Tibial nerve (tissue), 4 donors: ENCODE results near the gene ADO.

Experiments used
- CTCF ChIP-seq, 5 experiments: fragments of 200-600 bp in 3 of 5; fragments of 450-650 bp in 2 of 5; sonication (generic) in 3 of 5; IDR thresholded peaks; one replicate each; pipeline ENCODE4 v1.5.1; 2016 to 2019; ENCODE audit warnings: antibody characterized with exemption in 5 of 5, mild to moderate bottlenecking in 3 of 5, moderate library complexity in 2 of 5
- EP300 ChIP-seq, 2 donors: sonication (generic); formaldehyde crosslinking; IDR thresholded peaks; one replicate each; pipeline ENCODE4 v1.6.1; 2017; ENCODE audit warnings: antibody characterized with exemption in 2 of 2, mild to moderate bottlenecking in 1 of 2
- POLR2A ChIP-seq, 2 donors: fragments of 450-650 bp; IDR thresholded peaks; one replicate each; pipeline ENCODE4 v1.6.1; 2017; ENCODE audit warnings: antibody characterized with exemption in 2 of 2, mild to moderate bottlenecking in 2 of 2, moderate library complexity in 2 of 2

DNA sequence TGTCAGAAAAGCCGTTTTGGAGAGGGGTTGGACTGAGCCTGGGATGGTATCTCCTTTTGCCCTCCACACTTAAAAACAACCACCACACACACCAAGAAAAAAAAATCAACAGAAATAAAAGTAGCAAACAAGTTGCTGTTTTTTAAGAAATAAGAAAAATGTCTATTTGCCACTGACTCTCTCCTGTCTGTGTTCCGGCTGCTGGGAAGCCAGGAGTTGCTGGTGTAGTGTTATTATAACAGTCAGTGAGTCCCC, 11.5 kb downstream of the ADO start:
- TF ChIP-seq CTCF (IDR thresholded peaks at IDR 0.05) = no peak
- peak in 1 of 2 donors; percentile 63 for TF ChIP-seq POLR2A (IDR thresholded peaks at IDR 0.05)
- no peak for TF ChIP-seq EP300 (IDR thresholded peaks at IDR 0.05)
